Measurements from ENCODE around the gene OXSR1.

GRCh38 chr3:38205472-38205805 lies 40.1 kb downstream of the OXSR1 start:
- TF ChIP-seq CTCF (IDR thresholded peaks at IDR 0.05): no peak
- no peak for TF ChIP-seq POLR2A (IDR thresholded peaks at IDR 0.05)
